Panc1 (cell line): ENCODE measurements around the gene PON1. TPM values are rescaled to one million over a fixed set of nuclear protein-coding genes. Genes with fewer than 3 reads are reported as not detected.

ENCODE experiments used
- ATAC-seq: fragments of 200-7000 bp; cut with Tn5 transposase; 2 replicates; pipeline ENCODE4 v1.9.1; 2020; ENCODE audit warnings: mild to moderate bottlenecking, moderate library complexity
- BruUV-seq: library from RNA; stranded (reverse); fragments of 400-500 nt; replicated peaks from 2 replicates; lab custom pipeline; 2021; lab: Mats Ljungman, UMichigan
- CTCF ChIA-PET: fragments of 300-600 bp; sonication (Branson Sonifier 250); formaldehyde crosslinking; loops from one replicate; lab custom pipeline; 2022; ENCODE audit warnings: antibody characterized with exemption; lab: Charles Lee
- POLR2A ChIA-PET: fragments of 300-600 bp; sonication (Branson Sonifier 250); formaldehyde crosslinking; loops from one replicate; lab custom pipeline; 2022; ENCODE audit warnings: antibody characterized with exemption; lab: Charles Lee
- DNase-seq: peaks from one replicate; pipeline ENCODE4 v3.0.0-alpha.2; 2010; ENCODE audit warnings: low read depth, low spot score
- H3K27ac ChIP-seq: 2 replicates; pipeline ENCODE4 v1.5.1; 2011; ENCODE audit warnings: mild to moderate bottlenecking, low read length, inconsistent platforms
- H3K27me3 ChIP-seq: fragments of 200-500 bp; sonication (Bioruptor generic); 2 replicates; pipeline ENCODE4 v1.6.0; 2014; ENCODE audit warnings: low read length, inconsistent platforms; ENCODE audit not compliant: control insufficient read depth, insufficient read depth
- H3K36me3 ChIP-seq: fragments of 200-500 bp; sonication (Bioruptor generic); 2 replicates; pipeline ENCODE4 v1.5.1; 2014; ENCODE audit warnings: inconsistent platforms, mild to moderate bottlenecking, low read length, moderate library complexity; ENCODE audit not compliant: control insufficient read depth, insufficient read depth
- H3K4me1 ChIP-seq: 2 replicates; pipeline ENCODE4 v1.5.1; 2011; ENCODE audit warnings: inconsistent platforms, mild to moderate bottlenecking, low read length, moderate library complexity; ENCODE audit not compliant: control insufficient read depth, insufficient read depth
- H3K4me3 ChIP-seq, 2 experiments: 2 replicates each; pipeline ENCODE4 v1.5.1; 2011 to 2012; ENCODE audit warnings: low read depth in 2 of 2, low read length in 2 of 2, mild to moderate bottlenecking in 2 of 2, inconsistent platforms in 1 of 2, moderate library complexity in 1 of 2
- H3K9me3 ChIP-seq: fragments of 200-500 bp; sonication (Bioruptor generic); 2 replicates; pipeline ENCODE4 v1.5.1; 2014; ENCODE audit warnings: low read depth, mild to moderate bottlenecking, inconsistent platforms, low read length, moderate library complexity; ENCODE audit not compliant: control insufficient read depth, insufficient read depth
- CTCF ChIP-seq: fragments of 450-650 bp; IDR thresholded peaks from 2 replicates; pipeline ENCODE4 v1.5.1; 2017; ENCODE audit warnings: mild to moderate bottlenecking
- POLR2AphosphoS5 ChIP-seq: IDR thresholded peaks from 2 replicates; pipeline ENCODE4 v1.6.1; 2012; ENCODE audit warnings: mild to moderate bottlenecking, low read depth, low read length, moderate library complexity
- REST ChIP-seq, 2 experiments: IDR thresholded peaks; 2 replicates each; pipeline ENCODE4 v1.6.1; 2011 to 2012; ENCODE audit warnings: low read depth in 2 of 2, control low read depth in 1 of 2, low read length in 1 of 2, mild to moderate bottlenecking in 1 of 2, moderate library complexity in 1 of 2; ENCODE audit not compliant: insufficient read depth in 1 of 2
- SIN3A ChIP-seq: IDR thresholded peaks from 2 replicates; pipeline ENCODE4 v1.6.1; 2012; ENCODE audit warnings: low read depth, mild to moderate bottlenecking, low read length, moderate library complexity, borderline replicate concordance; ENCODE audit not compliant: insufficient read depth
- TCF7L2 ChIP-seq: IDR thresholded peaks from 2 replicates; pipeline ENCODE4 v1.6.1; 2011; ENCODE audit warnings: mild to moderate bottlenecking, low read depth, low read length, inconsistent platforms
- in situ Hi-C: cut with HindIII; loops from 2 replicates; pipeline ENCODE4 v1.10.0; 2016; ENCODE audit warnings: low sequenced_read_pairs, low pct_unique_long_range_greater_than_20kb
- intact Hi-C: fragments of 100-400 bp; cut with micrococcal nuclease; formaldehyde crosslinking; loops from one replicate; pipeline ENCODE4 v1.10.0; 2022; ENCODE audit not compliant: unreplicated experiment
- total RNA-seq: library from RNA; stranded (reverse); gene quantifications from one replicate; pipeline ENCODE4 v1.2.1, GENCODE V29; 2021; ENCODE audit not compliant: unreplicated experiment

Gene PON1
- total RNA-seq, 1 experiment from 2014 or later, result not detected

GRCh38 chr7:95330961-95331337 lies 6.6 kb upstream of the PON1 start:
- no peaks in the 10 kb centered on the region for H3K36me3 ChIP-seq
- peak overlapping the region; percentile 7 to 43; a peak in 2 of 4 replicates for H3K4me3 ChIP-seq
- DNase-seq, result no peak
- no peaks in the 10 kb centered on the region for H3K27me3 ChIP-seq
- no peak overlapping the region for H3K27ac ChIP-seq
- in situ Hi-C loops, result no loop called here
- no TSS peak for BruUV-seq
- no peaks in the 10 kb centered on the region for H3K9me3 ChIP-seq
- ATAC-seq, result no peak
- intact Hi-C loops, result no loop called here
- ChIA-PET POLR2A (no interaction called here), CTCF (no interaction called here)
- no peaks in the 10 kb centered on the region for H3K4me1 ChIP-seq
- TF ChIP-seq SIN3A, result no peak
- no peak for TF ChIP-seq POLR2AphosphoS5
- TF ChIP-seq REST (IDR thresholded peaks at IDR 0.05; ENCODE audit: insufficient read depth in 1 of 2, low read depth in 2 of 2, low read length in 1 of 2), result no peak

GRCh38 chr7:95330204-95330960 lies 6.0 kb upstream of the PON1 start:
- DNase-seq (no peak), ATAC-seq (no peak)
- no peaks in the 10 kb centered on the region for H3K27me3 ChIP-seq
- ChIA-PET POLR2A (no interaction called here), CTCF (no interaction called here)
- H3K9me3 ChIP-seq, result no peaks in the 10 kb centered on the region
- H3K4me3 ChIP-seq, result peak overlapping the region; percentile 7 to 43; a peak in 3 of 4 replicates
- no peaks in the 10 kb centered on the region for H3K4me1 ChIP-seq
- intact Hi-C loops, result no loop called here
- in situ Hi-C loops, result no loop called here
- TF ChIP-seq REST (IDR thresholded peaks at IDR 0.05; ENCODE audit: insufficient read depth in 1 of 2, low read depth in 2 of 2, low read length in 1 of 2) (no peak), CTCF (no peak), POLR2AphosphoS5 (no peak), SIN3A (no peak), TCF7L2 (no peak)
- H3K36me3 ChIP-seq, result no peaks in the 10 kb centered on the region
- H3K27ac ChIP-seq, result no peak overlapping the region
- BruUV-seq, result no TSS peak
